GM21528 (cell line): ENCODE data around the gene LGALS1.
"Not testable (repeated sequence)": the region's sequence is repeated elsewhere in the genome, so short reads cannot be mapped to it uniquely, and the experiment has no call there.

Source experiments
- ATAC-seq: cut with Tn5 transposase; IDR thresholded peaks from one replicate; pipeline ENCODE4 v1.9.1; 2021; ENCODE audit warnings: mild to moderate bottlenecking, moderate library complexity; ENCODE audit not compliant: unreplicated experiment, low FRiP score

The LGALS1 gene

DNA sequence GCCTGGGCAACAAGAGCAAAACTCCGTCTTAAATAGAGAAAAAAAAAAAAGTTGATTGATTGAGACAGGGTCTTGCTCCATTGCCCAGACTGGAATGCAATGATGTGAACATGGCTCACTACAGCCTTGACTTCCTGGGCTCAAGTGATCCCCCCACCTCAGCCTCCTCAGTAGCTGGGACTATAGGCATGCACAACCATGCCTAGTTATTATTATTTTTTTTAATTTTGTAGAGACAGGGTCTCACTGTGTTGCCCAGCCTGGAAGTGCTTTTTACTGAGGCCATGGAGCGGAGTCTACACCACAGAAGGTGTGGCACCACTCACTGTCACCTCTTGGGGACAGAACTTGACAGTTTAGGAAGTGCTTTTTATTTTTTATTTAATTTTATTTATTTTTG, 39.2 kb downstream of the LGALS1 start:
- ATAC-seq = no peak

DNA sequence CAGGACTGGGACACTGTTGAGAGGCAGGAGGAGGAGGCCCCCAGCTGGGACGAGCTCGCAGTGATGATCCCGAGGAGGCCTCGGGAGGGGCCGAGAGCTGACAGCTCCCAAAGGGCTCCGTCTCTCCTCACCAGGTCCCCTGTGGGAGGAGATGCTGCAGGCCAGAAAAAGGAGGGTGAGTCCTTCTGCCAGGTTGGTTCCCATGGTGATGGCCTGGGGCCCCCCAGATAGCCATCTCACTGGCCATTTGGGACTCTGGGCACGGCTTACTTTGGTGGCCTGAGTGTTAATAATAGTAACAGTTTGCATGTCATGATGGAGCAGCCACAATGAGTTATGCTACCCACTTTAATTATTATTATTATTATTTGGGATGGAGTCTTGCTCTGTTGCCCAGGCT, 40.3 kb downstream of the LGALS1 start:
- no peak for ATAC-seq

DNA sequence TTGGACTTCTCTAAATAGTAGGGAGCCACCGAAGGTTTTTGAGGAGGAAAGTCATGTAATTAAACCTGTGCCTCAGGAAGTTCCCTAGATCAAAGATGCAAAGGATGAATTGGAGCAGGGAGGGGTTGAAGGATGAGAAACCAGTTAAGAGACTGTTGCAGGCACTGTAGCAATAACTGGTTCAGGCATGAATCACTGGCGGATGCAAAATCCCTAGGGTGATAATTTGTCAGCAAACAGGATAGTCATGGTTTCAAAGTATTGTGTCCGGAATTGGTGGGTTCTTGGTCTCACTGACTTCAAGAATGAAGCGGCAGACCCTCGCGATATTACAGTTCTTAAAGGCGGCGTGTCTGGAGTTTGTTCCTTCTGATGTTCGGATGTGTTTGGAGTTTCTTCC, 41.3 kb downstream of the LGALS1 start:
- no peak for ATAC-seq

DNA sequence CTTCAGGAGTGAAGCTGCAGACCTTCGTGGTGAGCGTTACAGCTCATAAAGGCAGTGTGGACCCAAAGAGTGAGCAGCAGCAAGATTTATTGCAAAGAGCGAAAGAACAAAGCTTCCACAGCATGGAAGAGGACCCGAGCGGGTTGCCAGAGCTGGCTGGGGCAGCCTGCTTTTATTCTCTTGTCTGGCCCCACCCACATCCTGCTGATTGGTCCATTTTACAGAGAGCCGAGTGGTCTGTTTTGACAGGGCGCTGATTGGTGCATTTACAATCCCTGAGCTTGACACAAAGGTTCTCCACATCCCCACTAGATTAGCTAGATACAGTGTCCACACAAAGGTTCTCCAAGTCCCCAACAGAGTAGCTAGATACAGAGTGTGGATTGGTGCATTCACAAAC, 41.8 kb downstream of the LGALS1 start:
- not testable (repeated sequence) for ATAC-seq

DNA sequence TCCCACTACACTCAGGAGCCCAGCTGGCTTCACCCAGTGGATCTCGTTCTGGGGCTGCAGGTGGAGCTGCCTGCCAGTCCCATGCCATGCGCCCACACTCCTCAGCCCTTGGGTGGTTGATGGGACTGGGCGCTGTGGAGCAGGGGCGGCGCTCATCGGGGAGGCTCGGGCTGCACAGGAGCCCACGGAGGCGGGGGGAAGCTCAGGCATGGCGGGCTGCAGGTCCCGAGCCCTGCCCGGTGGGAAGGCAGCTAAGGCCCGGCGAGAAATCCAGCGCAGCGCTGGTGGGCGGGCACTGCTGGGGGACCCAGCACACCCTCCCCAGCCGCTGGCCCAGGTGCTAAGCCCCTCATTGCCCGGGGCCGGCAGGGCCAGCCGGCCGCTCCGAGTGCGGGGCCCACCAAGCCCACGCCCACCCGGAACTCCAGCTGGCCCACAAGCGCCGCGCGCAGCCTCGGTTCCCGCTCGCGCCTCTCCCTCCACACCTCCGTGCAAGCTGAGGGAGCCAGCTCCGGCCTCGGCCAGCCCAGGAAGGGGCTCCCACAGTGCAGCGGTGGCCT, 42.4 kb downstream of the LGALS1 start:
- ATAC-seq = not testable (repeated sequence)

DNA sequence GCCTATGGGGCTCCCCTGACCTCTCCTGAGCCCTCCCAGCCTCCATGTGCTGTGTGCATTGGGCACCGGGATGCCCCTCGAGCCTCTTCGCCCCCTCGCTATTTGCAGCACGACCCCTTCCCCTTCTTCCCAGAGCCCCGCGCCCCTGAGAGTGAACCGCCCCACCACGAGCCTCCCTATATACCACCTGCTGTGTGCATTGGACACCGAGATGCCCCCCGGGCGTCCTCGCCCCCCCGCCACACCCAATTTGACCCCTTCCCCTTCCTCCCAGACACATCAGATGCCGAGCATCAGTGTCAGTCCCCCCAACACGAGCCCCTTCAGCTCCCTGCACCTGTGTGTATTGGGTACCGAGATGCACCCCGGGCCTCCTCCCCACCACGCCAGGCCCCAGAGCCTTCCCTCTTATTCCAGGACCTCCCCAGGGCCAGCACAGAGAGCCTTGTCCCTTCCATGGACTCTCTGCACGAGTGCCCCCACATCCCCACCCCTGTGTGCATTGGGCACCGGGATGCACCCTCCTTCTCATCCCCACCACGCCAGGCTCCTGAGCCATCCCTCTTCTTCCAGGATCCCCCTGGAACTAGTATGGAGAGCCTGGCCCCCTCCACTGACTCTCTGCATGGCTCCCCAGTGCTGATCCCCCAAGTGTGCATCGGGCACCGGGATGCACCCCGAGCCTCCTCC, 50.3 kb downstream of the LGALS1 start:
- ATAC-seq = no peak

DNA sequence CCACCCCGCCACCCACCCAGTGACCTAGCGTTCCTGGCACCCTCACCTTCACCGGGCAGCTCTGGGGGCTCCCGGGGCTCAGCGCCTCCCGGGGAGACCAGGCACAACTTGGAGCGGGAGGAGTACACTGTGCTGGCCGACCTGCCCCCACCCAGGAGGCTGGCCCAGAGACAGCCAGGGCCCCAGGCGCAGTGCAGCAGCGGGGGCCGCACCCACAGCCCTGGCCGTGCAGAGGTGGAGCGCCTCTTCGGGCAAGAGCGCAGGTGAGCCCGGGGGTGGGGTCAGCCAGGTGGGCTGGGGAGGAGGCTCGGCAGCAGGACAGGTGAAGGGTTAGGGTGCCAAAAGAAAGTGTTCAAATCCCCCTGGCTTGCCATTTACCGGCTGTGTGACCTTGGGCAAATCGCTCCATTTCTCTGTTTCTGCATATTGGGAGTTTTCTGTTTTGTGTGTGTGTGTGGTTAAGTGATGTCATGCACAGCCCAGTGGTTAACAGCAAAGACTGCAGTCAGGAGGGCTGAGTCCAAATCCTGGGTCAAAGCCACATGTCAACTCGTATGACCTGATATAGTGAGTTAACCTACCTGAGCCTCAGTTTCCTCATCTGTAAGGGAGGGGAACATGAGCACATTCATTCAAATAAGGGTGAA, 50.9 kb downstream of the LGALS1 start:
- no peak for ATAC-seq

DNA sequence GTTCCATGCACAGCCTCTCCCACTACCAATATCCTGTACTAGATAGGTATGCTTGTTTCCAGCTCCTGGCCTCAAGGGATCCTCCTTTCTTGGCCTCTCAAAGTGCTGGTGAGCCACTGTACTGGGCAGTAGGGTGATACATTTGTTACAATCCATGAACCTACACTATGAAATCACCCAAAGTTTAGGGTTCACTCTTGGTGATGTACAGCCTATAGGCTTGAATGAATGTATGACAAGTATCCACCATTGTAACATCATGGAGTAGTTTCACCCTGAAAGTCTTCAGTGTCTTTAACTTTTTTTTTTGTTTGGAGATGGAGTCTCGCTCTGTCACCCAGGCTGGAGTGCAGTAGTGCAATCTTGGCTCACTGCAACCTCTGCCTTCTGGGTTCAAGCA, 53.2 kb downstream of the LGALS1 start:
- no peak for ATAC-seq
